ENCODE measurements around the gene RASA2. TPM values are rescaled to one million over a fixed set of nuclear protein-coding genes. Genes with fewer than 3 reads are reported as not detected.
A peak's percentile ranks its signal among the peaks of the same experiment; 100 is the strongest.

RASA2 gene
- polyA plus RNA-seq, 10 donors = 6.7 to 17.4 (median 12.1) TPM

DNA sequence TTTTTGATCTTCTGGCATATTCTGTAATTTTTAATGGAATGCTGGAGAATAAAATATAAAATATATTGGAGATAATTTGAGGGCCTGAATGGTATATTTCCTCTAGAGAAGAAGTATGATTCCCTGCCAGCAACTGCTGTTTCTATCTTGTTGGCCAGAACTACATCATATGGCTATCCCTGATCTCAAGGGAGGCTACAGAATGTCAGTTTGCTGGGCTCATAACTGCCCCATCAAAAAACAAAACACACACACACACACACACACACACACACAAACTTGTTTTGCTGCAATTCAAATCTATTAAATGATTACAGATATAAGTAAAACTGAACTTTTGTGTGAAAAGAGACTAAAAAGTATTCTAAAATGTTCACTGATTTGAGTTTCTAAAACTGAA is 51.0 kb downstream of the RASA2 start:
- DNase-seq = peak in 2 of 3 donors; percentile 9 to 53

DNA sequence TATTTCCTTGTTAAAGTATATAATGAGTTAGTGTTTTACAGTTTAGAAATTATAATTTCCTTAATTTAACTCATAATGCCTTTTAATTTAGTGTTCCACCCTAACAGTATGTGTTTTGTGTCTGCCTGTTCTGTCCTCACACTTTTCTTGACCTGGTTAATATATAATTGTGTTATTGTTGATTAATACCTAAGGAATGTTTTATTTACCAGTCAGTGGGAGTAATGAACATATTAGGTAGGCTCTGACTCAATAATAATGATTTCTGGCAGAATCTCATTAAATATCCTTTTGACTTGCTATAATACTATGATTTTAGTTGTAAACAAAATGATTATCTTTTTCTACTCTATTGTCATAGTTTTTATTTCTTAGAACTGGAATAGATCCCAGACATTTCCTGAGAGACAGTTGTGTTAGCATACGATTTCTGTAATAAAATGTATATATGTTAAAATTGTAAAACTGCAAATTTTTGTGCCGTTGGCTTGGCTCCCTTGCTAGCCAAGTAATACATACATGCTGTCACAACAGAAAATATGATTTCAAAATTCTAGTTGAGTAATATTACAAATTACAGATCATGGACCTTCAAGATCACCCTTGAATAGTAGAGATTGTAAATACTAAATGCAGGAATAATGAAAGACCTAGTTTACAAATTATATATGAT is 51.9 kb downstream of the RASA2 start:
- DNase-seq = peak in 2 of 3 donors; percentile 21 to 68

- DNase-seq = no peak
Measured at GRCh38 chr3:141539431-141540187, 52.8 kb downstream of the RASA2 start.

GRCh38 chr3:141540531-141540930 is 53.7 kb downstream of the RASA2 start:
- no peak for DNase-seq

GRCh38 chr3:141542202-141542969 is 55.6 kb downstream of the RASA2 start:
- DNase-seq = no peak

- DNase-seq = no peak
Measured at GRCh38 chr3:141542989-141543388, 56.2 kb downstream of the RASA2 start.

- no peak for DNase-seq
Measured at GRCh38 chr3:141544697-141545096, 57.9 kb downstream of the RASA2 start.

DNA sequence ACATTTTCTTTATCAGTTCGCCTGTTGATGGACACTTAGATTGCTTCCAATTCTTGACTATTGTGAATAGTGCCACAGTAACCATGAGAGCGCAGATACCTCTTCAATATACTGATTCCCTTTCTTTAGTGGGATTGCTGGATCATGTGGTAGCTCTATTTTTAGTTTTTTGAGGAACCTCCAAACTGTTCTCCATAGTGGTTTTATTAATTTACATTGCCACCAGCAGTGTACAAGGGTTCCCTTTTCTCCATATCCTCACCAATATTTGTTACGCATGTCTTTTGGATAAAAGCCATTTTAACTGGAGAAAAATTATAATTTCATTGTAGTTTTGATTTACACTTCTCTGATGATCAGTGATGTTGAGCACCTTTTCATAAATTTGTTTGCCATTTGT is 59.3 kb downstream of the RASA2 start:
- no peak for DNase-seq

GRCh38 chr3:141546586-141546985 is 59.8 kb downstream of the RASA2 start:
- no peak for DNase-seq

DNA sequence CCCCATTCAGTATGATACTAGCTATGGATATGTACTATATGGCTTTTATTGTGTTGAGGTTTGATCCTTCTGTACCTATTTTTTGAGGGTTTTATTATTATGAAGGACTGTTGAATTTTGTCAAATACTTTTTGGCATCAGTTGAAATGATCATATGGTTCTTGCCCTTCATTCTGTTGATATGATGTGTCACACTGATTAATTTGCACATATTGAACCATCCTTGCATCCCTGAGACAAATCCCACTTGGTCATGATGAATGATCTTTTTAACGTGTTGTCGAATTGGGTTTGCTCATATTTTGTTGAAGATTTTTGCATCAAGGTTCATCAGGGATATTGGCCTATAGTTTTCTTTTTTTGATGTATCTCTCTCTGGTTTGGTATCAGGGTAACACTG is 61.0 kb downstream of the RASA2 start:
- no peak for DNase-seq

DNA sequence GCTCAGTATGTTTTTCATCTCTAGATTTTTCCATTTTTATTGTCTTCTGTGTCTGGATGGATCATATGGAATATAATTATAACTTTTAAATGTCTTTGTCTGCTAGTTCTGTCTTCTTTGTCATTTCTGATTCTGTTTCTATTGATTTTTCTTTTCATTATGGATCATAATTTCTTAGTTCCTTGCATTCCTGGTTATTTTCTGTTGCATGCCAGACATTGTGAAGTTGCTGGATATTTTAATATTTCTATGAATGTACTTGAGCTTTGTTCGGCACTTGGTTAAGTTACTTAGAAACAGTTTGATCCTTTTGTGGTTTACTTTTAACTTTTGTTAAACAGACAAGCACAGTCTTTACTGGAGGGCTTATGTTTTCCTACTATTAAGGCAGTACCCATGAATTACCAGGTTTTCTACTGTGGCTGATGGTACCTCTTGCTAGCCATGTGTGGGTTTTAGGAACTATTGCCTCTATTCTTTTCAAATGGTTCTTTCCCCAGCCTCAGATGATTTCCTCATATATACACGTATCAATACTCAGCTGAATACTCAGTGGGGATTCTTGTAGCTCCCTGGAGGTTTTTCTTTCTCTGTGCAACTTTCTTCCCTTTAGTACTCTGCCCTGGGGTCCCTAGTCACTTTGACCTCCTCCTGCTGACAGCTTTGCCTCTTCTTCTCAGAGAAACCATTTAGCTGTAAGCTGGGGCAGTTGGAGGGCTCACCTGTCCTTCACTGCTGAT is 64.3 kb downstream of the RASA2 start:
- DNase-seq = no peak

- DNase-seq = no peak
Measured at GRCh38 chr3:141552440-141552991, 65.7 kb downstream of the RASA2 start.

DNA sequence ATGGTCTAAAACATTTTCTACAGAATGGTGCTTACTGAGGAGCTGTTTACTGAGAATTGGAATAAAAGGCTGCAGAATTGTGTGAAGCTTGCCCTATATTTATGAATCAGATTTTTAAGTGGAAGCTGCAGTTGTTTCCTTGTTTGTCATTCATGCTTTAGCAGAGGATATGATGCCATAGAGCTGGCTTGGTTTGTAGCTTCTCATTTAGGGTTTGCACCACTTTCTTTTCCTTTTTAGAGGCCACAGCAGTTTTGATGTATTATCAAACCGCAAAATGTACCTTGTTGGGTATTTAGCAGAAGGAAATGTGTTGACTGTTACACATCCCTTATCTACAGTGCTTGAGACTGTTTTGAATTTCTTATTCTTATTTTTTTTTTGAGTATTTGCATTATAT is 66.2 kb downstream of the RASA2 start:
- no peak for DNase-seq

- DNase-seq = no peak
Measured at GRCh38 chr3:141556034-141556433, 69.2 kb downstream of the RASA2 start.

DNA sequence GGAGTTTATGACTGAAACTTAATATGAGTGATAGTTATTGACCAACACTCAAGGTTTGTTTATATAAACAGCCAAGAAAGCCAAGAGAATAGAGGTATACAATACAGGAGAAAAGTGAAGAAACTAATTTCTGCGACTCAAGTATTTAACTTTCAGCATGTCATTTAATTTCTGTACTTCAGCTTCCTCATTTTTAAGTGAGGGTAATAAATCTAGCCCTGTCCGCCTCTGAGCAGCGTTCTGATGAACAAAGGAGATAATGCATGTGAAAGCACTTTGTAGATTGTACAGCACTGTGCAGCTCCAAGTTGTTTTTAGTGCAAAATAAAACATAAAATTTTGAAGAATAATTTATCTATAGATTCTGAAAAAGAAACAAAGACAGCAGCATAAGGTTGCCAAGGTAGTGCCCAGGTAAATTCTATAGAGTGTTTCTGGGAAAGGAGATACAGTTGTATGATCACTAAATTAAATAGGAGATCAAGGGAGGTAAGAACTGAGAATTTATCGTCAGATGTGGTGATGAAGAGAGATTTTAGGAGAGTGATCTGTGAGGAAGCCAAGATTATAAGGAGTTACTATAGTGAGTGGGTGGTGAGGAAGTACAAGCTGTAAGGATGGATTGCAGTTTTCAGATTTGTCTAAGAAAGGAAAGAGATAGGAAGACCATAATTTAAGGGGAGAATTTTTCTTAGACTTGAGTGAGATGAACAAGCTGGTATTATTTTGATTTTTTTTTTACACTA is 71.3 kb downstream of the RASA2 start:
- DNase-seq = no peak

GRCh38 chr3:141561426-141562034 is 74.7 kb downstream of the RASA2 start:
- DNase-seq = peak; percentile 49 to 80 (median 72)

- no peak for DNase-seq
Measured at GRCh38 chr3:141564241-141564640, 77.4 kb downstream of the RASA2 start.

DNA sequence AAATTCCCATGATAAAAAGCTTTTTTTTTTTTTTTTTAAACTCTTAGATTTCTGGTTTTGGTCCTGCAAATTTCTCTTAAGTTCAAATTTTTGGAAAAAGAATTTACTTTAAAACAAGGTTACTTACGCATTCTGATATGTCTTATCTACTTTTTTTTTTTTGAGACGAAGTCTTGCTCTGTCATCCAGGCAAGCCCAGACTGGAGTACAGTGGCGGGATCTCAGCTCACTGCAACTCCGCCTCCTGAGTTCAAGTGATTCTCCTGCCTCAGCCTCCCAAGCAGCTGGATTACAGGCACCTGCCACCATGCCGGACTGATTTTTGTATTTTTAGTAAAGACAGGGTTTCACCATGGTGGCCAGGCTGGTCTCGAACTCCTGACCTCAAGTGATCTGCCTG is 83.2 kb downstream of the RASA2 start:
- DNase-seq = no peak

DNA sequence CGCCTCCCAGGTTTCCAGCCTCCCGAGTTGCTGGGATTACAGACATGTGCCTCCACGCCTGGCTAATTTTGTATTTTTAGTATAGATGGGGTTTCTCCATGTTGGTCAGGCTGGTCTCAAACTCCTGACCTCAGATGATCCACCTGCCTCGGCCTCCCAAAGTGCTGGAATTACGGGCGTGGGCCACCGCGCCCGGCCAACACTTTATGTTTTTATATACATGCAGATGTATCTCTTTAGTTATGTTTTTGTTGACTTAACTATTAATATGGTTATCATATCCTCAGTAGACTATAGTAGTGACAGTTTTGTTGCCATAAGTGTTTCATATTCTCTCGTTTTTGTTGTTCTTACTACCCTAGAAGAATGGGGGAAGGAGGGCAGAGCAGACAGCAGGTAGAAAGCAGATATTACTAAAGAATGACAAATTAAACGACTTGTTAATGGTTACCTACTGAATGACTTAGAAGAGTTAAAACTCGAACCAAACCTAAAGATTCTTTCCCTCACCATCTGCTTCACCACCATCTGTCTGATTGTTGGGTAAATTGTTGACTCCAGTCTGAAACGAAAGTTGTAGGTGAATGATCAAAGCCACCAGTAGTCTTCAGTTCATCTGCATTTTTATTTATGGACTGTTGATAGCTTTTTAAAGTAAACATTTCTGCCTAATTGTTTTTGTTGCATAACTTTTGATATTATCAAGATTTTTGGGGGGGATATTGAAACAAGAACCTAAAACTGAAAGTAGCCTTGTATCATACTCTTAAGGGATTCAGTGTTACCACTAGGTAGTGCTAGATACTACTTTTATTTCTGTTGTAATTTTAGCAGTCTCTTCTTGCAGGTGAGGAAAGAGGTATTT is 89.3 kb downstream of the RASA2 start:
- DNase-seq = peak in 1 of 3 donors; percentile 16

DNA sequence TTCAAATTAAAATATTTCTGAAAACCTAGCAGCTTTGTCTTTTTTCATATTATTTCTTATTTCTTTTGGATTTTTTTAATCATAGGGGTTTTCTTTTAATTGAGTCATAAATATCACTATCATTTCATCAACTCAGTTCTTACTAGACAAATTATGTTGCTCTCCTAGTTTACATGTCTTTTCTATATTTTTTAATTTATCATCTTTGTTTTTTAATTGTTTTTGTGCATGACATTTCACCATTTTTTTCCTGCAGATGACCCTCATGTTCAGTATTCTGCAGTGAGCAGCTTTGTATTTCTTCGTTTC is 89.9 kb downstream of the RASA2 start:
- no peak for DNase-seq
